Brain pericyte (primary cell): Measurements from ENCODE around the gene DIRAS3.
"Not testable (repeated sequence)": the region's sequence is repeated elsewhere in the genome, so short reads cannot be mapped to it uniquely, and the experiment has no call there.

Source experiments
- DNase-seq: peaks from one replicate; pipeline ENCODE4 v3.0.0-alpha.2; 2012; ENCODE audit warnings: low read depth, low spot score

The DIRAS3 gene

GRCh38 chr1:68024635-68025338, 25.6 kb downstream of the DIRAS3 start:
- no peak for DNase-seq

GRCh38 chr1:68016381-68016780, 34.0 kb downstream of the DIRAS3 start:
- no peak for DNase-seq

- DNase-seq, result no peak
Measured at GRCh38 chr1:68015971-68016370, 34.5 kb downstream of the DIRAS3 start.

GRCh38 chr1:68015369-68015768, 35.1 kb downstream of the DIRAS3 start:
- no peak for DNase-seq

GRCh38 chr1:68013351-68013750, 37.1 kb downstream of the DIRAS3 start:
- no peak for DNase-seq

- no peak for DNase-seq
Measured at GRCh38 chr1:68011657-68012375, 38.6 kb downstream of the DIRAS3 start.

GRCh38 chr1:68010543-68010942, 39.9 kb downstream of the DIRAS3 start:
- no peak for DNase-seq

GRCh38 chr1:68010090-68010489, 40.3 kb downstream of the DIRAS3 start:
- no peak for DNase-seq

- not testable (repeated sequence) for DNase-seq
Measured at GRCh38 chr1:68003626-68004025, 46.8 kb downstream of the DIRAS3 start.

GRCh38 chr1:68000191-68000590, 50.2 kb downstream of the DIRAS3 start:
- DNase-seq, result no peak

- DNase-seq, result no peak
Measured at GRCh38 chr1:67997746-67998145, 52.7 kb downstream of the DIRAS3 start.
